Embryonic facial prominence (tissue), 1 donor: Measurements from ENCODE around the gene CLDN9.
"Not testable (repeated sequence)": the region's sequence is repeated elsewhere in the genome, so short reads cannot be mapped to it uniquely, and the experiment has no call there.

Experiments used
- DNase-seq: peaks from one replicate; pipeline ENCODE4 v3.0.0-alpha.2; 2016; ENCODE audit errors: extremely low spot score

Gene CLDN9

DNA sequence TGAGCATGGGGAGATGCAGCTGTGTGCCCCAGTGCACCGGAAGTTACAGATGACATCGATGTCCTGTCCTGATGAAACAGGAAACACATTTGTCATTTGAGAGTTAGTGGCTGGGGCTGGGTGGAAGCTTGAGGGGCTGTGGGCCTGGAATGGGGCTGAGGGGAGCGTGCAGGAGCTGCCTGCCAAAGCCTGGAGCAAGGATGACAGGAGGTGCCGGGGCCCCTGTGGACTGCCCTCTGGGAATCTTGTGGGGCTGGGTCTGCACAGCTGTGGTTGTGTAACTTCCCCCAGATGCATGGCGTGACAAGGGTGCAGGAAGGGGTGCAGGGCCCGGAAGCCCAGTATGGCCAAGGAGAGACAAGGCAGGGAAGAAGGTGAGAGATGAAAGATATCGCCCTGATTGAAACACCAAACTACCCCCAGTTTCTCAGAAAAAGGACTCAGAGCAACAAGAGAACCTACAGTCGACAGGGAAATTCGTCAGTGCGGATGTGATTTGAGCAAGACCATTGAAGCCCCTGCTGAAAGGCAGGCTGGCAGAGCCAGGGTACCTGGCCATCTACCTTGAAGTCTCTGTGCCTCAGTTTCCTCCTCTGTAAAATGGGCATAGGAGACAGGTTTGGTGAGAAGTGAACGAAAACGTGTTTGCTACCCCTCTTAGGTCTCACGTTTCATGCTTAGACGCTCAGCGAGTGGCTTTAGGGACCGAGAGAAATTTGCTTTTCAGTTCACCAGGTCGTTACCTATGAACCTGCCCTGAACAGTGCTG, 42.4 kb downstream of the CLDN9 start:
- no peak for DNase-seq

DNA sequence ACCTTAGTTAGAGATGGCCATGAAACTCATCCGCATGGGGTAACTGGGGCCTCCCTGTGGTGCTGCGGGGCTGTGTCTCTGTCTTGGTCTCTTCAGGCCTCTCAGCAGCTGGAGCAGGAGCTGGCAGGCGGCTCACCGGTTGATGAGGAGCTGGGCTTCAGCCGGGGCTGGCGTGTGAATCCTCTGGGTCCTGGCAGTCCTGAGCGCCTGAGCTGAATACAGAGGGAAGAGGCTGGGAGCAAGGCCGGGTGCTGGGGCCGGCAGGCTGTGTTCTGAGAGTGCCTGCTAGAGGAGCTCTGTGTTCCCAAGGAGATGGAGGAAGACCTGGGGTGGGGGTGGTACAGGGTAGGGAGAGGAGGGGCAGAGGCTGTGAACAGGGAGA, 43.0 kb downstream of the CLDN9 start:
- DNase-seq = not testable (repeated sequence)

DNA sequence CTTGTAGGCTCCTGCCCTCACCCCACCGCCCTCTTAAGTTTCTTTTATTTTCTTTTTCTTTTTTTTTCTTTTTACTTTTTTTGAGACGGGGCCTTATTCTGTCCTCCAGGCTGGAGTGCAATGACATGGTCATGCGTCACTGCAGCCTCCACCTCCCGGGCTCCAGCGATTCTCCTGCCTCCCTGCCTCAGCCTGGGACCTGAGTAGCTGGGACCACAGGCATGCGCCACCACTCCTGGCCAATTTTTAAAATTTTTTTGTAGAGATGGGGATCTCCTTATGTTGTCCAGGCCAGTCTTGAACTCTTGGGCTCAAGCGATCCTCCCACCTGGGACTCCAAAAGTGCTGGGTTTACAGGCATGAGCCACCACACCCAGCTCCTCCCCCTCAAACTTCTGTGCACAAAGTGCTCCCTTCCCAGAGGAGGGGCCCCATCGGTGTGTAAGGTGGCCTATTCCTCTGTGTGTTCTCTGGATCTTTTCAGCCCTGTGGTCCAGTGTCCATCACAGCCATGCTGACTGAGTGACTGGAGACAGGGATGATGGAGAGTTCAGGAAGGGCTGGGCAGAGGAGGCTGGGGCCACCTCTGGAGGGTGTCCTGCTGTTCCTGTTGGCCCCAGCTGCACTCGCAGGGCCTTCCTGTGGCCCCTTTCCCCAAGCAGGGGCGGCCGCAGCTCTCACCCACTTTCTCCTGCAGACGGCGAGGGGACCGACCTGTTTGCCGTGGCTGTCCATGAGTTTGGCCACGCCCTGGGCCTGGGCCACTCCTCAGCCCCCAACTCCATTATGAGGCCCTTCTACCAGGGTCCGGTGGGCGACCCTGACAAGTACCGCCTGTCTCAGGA, 43.8 kb downstream of the CLDN9 start:
- no peak for DNase-seq

DNA sequence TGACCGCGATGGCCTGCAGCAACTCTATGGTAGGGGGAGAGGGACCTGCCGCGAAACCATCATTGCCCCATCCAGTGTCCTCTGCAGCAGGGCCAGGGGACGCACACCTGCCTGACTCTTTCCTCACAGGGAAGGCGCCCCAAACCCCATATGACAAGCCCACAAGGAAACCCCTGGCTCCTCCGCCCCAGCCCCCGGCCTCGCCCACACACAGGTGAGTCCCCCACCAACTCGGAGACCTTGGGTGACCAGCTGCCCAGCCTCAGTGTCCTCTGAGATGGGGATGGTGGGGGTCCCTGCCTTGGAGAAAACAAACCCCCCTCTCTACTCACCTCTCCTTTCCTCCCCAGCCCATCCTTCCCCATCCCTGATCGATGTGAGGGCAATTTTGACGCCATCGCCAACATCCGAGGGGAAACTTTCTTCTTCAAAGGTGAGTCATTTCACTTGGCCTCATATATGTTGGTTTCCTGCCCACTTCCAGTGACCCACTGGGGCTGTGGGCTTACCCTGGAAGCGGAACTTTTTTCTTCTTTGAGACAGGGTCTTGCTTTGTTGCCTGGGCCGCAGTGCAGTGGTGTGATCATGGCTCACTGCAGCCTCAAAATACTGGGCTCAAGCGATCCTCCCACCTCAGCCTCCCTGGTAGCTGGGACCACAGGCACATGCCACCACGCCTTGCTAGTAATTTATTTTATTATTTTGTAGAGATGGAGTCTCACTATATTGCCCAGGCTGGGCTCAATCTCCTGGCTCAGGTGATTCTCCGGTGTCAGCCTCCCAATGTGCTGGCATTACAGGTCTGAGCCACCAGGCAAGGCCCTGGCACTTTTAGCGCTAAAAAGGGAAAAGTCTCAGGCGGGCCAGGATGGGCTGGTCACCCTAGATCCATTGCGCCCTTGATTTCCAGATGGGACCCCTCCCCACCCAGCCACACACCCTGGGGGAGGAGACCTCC, 44.7 kb downstream of the CLDN9 start:
- DNase-seq = no peak

DNA sequence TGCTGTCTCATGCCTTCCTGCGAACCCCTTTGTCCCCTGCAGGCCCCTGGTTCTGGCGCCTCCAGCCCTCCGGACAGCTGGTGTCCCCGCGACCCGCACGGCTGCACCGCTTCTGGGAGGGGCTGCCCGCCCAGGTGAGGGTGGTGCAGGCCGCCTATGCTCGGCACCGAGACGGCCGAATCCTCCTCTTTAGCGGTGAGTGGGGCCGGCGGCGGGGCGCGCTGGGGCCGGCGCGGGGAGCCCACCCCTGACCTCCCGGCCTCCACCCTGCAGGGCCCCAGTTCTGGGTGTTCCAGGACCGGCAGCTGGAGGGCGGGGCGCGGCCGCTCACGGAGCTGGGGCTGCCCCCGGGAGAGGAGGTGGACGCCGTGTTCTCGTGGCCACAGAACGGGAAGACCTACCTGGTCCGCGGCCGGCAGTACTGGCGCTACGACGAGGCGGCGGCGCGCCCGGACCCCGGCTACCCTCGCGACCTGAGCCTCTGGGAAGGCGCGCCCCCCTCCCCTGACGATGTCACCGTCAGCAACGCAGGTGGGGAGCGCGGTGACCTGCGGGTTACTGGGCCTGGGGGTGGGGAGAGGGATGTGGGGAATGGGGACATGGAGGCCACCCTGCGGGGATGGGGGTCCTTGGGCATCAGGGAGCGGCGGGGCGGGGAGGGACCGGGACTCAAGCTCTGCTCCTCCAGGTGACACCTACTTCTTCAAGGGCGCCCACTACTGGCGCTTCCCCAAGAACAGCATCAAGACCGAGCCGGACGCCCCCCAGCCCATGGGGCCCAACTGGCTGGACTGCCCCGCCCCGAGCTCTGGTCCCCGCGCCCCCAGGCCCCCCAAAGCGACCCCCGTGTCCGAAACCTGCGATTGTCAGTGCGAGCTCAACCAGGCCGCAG, 45.7 kb downstream of the CLDN9 start:
- DNase-seq = no peak

DNA sequence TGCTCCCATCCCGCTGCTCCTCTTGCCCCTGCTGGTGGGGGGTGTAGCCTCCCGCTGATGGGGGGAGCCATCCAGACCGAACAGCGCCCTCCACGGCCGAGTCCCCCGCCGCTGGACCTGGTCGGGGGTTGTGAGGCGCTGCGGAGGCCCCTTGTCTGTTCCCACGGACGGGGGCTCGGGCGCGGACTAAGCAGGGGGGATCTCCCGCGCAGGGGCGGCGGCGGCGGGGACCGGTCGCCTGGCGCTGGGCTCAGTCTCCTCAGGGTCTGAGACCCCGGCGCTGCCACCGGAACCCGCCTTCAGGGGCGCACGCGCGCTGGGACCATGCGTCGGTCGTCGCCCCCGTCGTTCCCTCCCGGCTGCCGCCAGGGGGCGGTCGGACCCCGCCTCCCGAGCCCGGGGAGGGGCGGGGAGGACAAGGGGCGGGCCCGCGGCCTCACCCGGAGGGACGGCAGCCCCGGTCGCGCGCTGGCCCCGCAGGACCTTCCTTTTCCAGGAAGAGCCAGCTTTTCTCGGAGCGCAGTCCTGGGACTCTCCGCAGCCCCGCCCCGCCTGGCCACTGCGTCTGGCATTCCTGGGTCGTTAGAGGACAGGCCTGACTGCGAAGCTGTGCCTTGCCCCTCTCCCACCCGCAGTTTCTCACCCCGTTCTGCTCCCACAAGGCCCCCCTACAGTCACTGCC, 46.5 kb downstream of the CLDN9 start:
- DNase-seq = peak; percentile 62

DNA sequence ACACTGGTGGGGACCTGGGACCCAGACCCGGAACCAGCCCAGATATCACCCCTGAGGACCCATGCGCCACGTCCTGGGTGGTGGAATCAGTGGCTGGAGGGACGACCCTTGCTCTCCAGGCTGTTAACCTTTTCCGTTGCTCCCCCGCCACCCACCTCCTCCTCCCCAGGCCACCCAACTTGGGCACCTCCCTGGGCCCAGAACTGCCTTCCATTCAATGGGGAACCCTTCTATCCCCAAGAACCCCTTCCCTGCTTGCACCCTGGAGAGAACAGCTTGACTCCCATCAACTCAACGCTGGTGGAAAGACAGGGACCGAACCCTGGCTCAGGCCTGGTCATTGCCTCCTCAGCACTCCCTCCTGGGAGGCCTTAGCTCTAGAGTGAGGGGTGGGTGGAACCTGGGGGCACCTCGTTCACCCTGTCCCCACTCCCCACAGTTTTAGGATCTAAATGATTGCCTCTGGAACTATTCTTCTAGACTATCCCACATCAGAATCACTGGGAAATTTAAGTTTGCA, 47.1 kb downstream of the CLDN9 start:
- no peak for DNase-seq

DNA sequence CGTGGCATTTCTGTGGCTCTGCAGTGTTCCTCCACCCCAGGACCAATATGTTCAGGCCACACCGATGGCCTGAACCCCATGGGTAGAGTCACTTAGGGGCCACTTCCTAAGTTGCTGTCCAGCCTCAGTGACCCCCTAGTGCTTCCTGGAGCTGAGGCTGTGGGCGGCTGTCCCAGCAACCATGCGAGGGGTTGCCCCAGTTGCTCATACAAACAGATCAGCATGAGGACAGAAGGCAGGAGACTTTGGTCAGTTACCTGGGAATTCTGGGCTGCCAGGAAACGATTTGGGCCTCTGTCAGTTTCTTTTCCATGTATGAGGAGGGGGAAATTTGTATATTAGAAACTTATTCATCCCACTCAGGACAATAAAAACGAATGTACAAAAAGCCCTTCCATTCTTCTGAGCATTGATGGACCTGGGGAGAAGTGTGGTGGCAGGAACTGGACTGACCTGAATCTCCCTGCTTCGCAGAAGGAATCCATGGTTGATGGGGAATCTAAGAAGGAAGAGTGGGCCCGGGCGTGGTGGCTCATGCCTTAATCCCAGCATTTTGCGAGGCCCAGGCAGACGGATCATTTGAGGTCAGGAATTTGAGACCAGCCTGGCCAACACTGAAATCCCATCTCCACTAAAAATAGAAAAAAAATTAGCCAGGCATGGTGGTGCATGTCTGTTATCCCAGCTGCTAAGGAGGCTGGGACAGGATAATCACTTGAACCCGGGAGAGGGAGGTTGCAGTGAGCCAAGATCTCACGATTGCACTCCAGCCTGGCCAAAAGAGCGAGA, 47.8 kb downstream of the CLDN9 start:
- no peak for DNase-seq

DNA sequence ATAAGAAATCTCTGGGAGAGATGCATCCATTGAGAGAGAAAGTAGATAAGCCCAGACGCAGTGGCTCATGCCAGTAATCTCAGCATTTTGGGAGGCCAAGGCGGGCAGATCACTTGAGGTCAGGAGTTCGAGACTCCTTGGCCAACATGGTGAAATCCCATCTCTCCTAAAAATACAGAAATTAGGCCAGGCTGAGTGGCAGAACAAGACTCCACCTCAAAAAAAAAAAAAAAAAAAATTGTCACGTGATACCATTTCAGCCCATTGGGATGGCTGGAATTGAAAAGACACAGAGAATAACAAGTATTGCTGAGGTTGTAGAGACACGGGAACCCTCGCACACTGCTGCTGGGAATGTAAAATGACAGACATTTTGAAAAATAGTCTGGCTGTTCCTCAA, 49.8 kb downstream of the CLDN9 start:
- DNase-seq = no peak

DNA sequence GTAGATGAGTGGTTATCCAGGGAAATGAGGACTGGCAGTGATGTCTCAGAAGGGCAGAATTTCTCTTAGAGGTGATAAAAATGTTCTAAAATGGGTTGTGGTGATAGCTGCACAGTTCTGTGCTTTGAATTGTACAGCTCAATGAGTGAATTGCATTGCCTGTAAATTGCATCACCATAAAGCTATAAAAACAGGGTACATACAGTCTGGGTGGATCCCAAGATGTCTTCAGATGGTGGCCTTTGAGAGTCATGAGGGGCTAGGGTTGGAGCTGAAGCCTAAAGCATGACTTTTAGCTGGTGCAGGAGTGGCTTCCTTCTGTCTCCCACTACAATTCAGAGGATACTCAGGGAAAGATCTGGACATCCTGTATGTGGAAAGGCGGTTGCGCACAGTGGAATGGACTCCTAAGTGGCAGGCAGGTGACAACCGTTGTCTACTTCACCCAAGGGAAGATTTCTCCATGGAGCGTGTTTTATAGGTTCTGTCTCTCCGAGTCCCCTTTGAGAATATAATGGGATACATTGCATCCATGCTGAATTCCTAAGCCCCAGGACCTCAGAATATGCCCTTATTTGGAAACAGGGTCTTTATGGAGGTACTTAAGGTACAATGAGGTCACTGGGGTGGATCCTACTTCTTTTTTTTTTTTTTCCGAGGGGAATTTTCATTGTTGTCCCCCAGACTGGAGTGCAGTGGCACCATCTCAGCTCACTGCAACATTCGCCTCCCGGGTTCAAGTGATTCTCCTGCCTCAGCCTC, 51.1 kb downstream of the CLDN9 start:
- no peak for DNase-seq
